ENCODE results near the gene KCNC2. TPM values are rescaled to one million over a fixed set of nuclear protein-coding genes. Genes with fewer than 3 reads are reported as not detected.
"Not testable (repeated sequence)": the region's sequence is repeated elsewhere in the genome, so short reads cannot be mapped to it uniquely, and the experiment has no call there.

The KCNC2 gene
- polyA plus RNA-seq, 1 donor from 2014 or later, result not detected

DNA sequence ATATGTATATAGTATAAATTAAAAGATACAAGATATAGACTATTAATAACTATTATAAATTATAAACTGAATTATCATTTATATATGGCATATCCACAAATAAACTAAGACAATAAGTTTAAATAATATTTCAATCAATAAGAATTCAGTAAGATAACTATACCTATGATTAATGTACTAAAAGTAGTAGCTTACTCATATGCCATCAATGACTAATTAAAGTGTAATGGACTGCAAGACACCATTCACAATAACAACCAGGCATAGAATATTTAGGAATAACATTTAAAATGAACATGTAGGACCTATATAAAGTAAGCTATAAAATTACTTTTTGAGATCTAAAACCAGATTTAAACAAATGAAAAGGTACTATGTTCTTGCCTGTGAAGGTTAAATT is 18.8 kb downstream of the KCNC2 start:
- Mint-ChIP-seq H3K4me1 (no peaks in the 10 kb centered on the region), H3K9me3 (peaks cover 0 to 3% (median 2%) of the 10 kb centered on the region in 3 donors), H3K36me3 (no peaks in the 10 kb centered on the region), H3K27ac (no peak overlapping the region), H3K4me3 (no peak overlapping the region), H3K27me3 (no peaks in the 10 kb centered on the region)

DNA sequence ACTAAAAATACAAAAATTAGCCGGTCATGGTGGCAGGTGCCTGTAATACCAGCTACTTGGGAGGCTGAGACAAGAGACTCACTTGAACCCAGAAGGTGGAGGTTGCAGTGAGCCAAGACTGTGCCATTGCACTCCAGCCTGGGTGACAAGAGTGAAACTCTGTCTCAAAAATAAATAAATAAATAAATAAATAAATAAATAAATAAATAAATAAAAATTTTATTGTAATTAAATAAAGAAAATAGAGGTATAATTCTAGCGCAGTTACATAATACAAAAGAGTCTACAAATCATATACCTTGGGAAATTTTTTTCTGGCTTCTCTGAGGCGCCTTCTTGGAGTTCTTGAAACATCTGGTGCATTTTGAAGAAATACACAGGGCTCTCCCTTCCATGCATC is 23.8 kb downstream of the KCNC2 start:
- not testable (repeated sequence) for H3K27ac Mint-ChIP-seq, H3K4me3 Mint-ChIP-seq, H3K36me3 Mint-ChIP-seq, H3K4me1 Mint-ChIP-seq, H3K27me3 Mint-ChIP-seq, H3K9me3 Mint-ChIP-seq

DNA sequence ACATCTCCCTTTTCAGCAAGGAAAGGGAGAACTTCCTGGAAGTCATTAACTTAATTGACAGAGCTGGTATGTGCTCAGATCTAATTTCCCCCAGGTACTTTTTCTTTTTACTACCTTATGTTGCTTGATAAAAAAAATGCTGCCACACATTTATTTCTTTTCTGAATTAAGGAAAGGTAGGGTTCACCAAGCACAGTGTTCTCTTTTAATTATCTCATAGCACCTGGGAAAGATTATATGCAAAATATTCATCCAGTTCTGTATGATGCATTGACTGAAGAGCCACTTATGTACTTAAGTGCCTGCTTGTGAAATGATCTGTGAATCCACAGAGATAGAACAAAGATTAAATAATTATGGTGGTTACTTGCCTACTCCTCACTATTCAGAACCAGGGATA is 25.1 kb downstream of the KCNC2 start:
- H3K9me3 Mint-ChIP-seq, result peaks cover 0 to 1% (median 0%) of the 10 kb centered on the region in 3 donors
- H3K4me1 Mint-ChIP-seq, result no peaks in the 10 kb centered on the region
- H3K27ac Mint-ChIP-seq, result no peak overlapping the region
- H3K36me3 Mint-ChIP-seq, result no peaks in the 10 kb centered on the region
- no peak overlapping the region for H3K4me3 Mint-ChIP-seq
- H3K27me3 Mint-ChIP-seq, result no peaks in the 10 kb centered on the region

DNA sequence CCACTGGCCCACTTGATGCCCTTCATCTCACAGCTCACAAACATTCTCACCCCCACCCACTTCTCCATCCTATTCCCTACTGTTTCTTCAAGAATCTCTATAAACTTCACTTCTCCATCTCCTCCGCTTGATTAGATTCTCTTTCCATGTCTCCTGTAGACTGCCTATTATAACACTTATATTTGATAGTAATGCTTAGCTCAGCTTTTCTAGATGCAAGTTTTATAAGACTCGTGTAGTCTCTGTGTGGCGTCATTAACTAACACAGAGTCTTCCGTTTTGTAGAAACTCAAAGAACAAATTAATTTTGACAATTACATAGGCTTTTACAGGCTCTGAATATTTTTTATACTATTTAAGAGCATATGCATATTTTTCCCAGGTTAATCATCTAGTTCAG is 25.7 kb downstream of the KCNC2 start:
- H3K36me3 Mint-ChIP-seq, result no peaks in the 10 kb centered on the region
- H3K27me3 Mint-ChIP-seq, result no peaks in the 10 kb centered on the region
- H3K27ac Mint-ChIP-seq, result no peak overlapping the region
- peaks cover 0 to 1% (median 0%) of the 10 kb centered on the region in 3 donors for H3K9me3 Mint-ChIP-seq
- H3K4me1 Mint-ChIP-seq, result no peaks in the 10 kb centered on the region
- H3K4me3 Mint-ChIP-seq, result no peak overlapping the region

DNA sequence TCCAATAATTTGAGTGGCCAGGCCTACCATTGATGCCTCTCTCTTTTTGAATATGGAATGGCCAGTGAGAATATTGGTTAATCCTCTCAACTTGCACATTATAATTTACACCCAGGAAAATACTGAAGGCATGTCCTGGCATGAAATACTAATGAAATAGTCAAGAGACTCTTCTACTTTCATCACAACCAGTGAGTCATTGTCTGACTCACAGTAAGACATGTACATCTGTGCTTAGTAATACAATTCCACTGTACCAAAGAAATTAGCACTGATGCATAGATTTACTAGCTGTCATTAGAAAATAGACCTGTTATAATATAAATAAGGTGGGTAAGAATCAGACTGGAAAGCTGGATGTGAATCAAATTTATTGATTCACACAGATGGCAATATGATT is 31.6 kb downstream of the KCNC2 start:
- H3K27me3 Mint-ChIP-seq, result no peaks in the 10 kb centered on the region
- H3K4me1 Mint-ChIP-seq, result no peaks in the 10 kb centered on the region
- no peak overlapping the region for H3K4me3 Mint-ChIP-seq
- H3K9me3 Mint-ChIP-seq, result peaks cover 0 to 2% (median 0%) of the 10 kb centered on the region in 3 donors
- H3K36me3 Mint-ChIP-seq, result no peaks in the 10 kb centered on the region
- no peak overlapping the region for H3K27ac Mint-ChIP-seq

DNA sequence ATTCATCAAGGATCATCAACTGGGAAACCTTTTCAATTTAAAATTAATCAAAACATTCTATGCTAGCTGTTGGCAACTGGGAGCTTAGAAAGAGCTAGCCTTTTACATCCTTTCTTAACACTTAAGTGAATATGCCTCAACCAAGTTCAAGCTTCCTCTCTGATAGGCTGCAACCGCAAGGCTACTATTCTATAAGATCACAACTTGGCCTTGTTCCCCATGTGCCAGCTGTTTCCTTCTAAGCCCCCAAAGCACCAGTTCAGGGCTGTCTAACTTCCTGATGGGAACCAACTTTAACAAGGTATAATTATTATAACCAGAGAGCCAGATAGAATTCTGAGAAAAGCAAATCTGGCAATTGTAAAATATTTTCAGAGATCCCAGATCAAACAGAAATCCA is 37.0 kb downstream of the KCNC2 start:
- Mint-ChIP-seq H3K9me3 (peaks cover 0 to 2% (median 0%) of the 10 kb centered on the region in 3 donors), H3K27ac (no peak overlapping the region), H3K36me3 (no peaks in the 10 kb centered on the region), H3K4me3 (no peak overlapping the region), H3K4me1 (peaks cover 0 to 5% (median 0%) of the 10 kb centered on the region in 3 donors), H3K27me3 (no peaks in the 10 kb centered on the region)

DNA sequence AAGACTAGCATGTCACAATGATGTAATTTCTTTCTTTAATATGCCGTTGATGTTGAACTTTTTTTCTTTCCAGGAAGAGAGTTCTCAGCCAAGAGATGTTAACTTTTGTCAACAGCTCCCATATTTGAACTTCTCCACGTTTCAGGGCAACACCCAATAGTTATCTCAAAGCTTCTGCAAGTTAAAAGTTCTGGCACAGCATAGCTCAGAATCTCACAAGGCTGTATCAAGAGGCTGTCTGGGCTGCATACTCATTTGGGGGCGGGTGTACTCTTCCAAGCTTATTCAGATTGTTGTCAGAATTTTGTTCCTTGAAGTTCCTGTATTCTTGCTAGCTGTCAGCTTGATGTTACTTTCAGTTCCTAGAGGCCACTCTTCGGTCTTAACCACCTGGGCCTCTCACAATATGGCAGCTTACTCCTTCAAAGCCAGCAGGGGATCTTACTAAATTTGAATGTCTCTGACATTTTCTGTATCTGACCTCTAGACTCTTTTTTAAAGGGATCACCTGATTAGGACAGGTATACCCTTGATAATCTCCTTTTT is 38.9 kb downstream of the KCNC2 start:
- H3K4me1 Mint-ChIP-seq, result peaks cover 0 to 5% (median 0%) of the 10 kb centered on the region in 3 donors
- H3K36me3 Mint-ChIP-seq, result no peaks in the 10 kb centered on the region
- no peak overlapping the region for H3K27ac Mint-ChIP-seq
- H3K27me3 Mint-ChIP-seq, result no peaks in the 10 kb centered on the region
- no peaks in the 10 kb centered on the region for H3K9me3 Mint-ChIP-seq
- no peak overlapping the region for H3K4me3 Mint-ChIP-seq

DNA sequence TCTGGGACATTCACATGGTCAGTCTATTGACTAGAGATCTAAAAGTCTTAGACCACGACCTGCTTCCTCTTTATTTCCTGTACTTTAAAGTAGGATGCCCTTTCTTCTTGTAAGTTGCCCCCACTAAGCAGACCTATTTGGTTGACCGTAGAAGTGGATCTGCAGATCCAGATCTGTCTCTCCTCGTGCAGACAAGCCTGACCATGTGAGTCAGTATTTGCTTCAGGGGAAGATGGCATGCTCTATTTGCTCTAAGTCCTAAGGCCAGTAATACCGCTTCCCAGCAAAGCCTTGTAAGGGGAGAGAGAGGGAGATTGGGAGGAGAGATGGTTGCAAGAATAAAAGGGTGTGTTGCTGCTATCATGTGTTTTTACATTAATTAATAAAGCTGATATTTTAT is 46.8 kb downstream of the KCNC2 start:
- Mint-ChIP-seq H3K4me3 (no peak overlapping the region), H3K4me1 (no peaks in the 10 kb centered on the region), H3K9me3 (peaks cover 0 to 4% (median 0%) of the 10 kb centered on the region in 3 donors), H3K36me3 (no peaks in the 10 kb centered on the region), H3K27ac (no peak overlapping the region), H3K27me3 (no peaks in the 10 kb centered on the region)

DNA sequence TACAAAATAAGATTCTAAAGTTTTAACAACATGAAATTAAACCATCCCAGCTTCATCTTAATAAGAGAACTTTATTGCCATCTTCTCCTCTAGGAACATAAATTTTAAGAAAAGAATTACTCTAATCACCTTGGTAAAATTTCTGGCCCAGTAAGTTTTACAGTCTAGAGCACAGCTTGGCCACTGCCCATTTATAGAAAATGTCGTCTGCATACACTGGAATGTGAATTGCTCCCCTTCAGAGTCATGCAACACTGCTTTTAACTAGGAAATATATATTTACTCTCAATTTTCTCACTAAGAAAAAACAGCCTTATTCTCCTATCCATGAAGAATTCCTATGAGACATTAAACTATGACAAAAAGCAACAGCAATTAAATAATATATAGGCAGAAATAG is 48.2 kb downstream of the KCNC2 start:
- Mint-ChIP-seq H3K27me3 (no peaks in the 10 kb centered on the region), H3K4me3 (no peak overlapping the region), H3K27ac (no peak overlapping the region), H3K36me3 (no peaks in the 10 kb centered on the region), H3K4me1 (no peaks in the 10 kb centered on the region), H3K9me3 (peaks cover 0 to 4% (median 0%) of the 10 kb centered on the region in 3 donors)

DNA sequence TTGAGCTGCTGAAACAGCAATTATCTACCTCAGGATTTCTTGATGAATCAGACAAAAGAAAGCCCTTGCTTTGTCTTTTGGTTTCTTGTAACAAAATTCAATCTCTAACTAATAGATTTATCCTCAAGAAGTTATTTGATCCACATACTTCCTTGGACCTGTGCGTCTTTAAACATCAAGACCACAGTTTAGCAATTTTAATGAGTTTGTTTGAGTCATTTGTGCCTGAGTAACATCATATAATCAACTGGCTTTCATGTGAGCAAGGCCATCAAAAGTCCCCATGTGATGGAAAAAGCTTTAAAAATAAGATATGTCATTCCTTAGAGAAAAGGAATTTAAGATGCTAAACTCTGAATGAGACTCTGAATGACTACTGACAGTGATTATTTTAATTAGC is 52.3 kb downstream of the KCNC2 start:
- H3K9me3 Mint-ChIP-seq, result no peaks in the 10 kb centered on the region
- H3K27ac Mint-ChIP-seq, result no peak overlapping the region
- no peaks in the 10 kb centered on the region for H3K4me1 Mint-ChIP-seq
- H3K27me3 Mint-ChIP-seq, result no peaks in the 10 kb centered on the region
- H3K36me3 Mint-ChIP-seq, result no peaks in the 10 kb centered on the region
- no peak overlapping the region for H3K4me3 Mint-ChIP-seq

DNA sequence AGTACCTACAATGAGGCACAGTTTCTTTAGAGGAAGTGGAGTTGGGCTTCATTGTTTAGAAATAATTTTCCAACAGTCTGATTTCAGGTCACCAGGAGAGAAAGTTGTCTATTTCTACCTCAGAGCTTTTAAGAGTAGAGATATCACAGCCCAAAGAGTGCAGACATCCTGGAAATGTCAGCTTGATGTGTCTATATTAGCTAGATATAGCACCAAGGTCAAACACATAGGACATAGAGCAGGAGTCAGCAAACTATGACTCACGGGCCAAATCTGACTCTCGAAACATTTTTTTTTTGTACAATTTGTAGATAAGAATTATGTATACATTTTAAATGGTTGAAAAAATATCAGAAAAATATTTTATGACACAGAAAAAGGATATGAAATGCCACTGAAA is 53.7 kb downstream of the KCNC2 start:
- Mint-ChIP-seq H3K36me3 (no peaks in the 10 kb centered on the region), H3K9me3 (no peaks in the 10 kb centered on the region), H3K27me3 (no peaks in the 10 kb centered on the region), H3K4me3 (no peak overlapping the region), H3K4me1 (no peaks in the 10 kb centered on the region), H3K27ac (no peak overlapping the region)

DNA sequence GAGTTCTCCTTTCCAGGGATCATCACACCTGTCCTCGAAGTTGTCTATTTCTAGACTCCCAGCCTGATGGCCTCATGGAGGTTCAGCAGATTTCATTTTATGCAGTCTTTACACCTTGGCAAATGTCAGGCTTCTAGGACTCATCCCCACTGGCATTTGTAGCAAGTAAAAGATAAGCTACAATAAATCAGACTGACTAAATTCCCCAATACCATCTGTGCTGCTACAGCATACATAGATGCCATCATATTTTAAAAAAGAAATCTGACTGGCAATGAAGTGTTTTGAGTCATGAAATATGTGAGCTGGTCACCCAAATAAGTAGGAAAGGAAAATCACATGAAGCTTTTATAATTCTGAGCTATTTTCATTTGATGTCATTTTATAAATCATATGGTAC is 55.3 kb downstream of the KCNC2 start:
- Mint-ChIP-seq H3K27ac (no peak overlapping the region), H3K4me3 (no peak overlapping the region), H3K27me3 (no peaks in the 10 kb centered on the region), H3K4me1 (no peaks in the 10 kb centered on the region), H3K36me3 (no peaks in the 10 kb centered on the region), H3K9me3 (no peaks in the 10 kb centered on the region)

DNA sequence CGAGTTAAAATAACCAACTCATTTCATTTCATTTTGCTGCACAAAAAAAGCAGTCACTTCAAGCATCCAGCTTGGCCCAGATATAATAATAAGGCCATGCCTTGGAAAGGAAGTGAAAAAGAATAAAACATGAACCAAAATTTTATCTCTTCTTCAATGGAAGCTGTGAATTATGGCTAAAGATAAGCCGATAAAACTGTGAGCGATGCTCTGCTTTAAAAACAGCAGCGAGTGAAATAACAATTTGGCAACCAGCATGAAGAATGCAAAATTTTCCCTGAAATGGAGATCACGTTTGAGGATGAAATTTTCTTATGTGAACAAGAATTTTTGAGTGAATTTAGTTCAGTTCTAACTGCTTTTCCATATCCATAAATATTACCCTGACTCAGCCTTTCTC is 70.4 kb downstream of the KCNC2 start:
- no peaks in the 10 kb centered on the region for H3K4me1 Mint-ChIP-seq
- H3K9me3 Mint-ChIP-seq, result peaks cover 0 to 5% (median 0%) of the 10 kb centered on the region in 3 donors
- no peaks in the 10 kb centered on the region for H3K36me3 Mint-ChIP-seq
- H3K27ac Mint-ChIP-seq, result no peak overlapping the region
- no peak overlapping the region for H3K4me3 Mint-ChIP-seq
- H3K27me3 Mint-ChIP-seq, result no peaks in the 10 kb centered on the region

DNA sequence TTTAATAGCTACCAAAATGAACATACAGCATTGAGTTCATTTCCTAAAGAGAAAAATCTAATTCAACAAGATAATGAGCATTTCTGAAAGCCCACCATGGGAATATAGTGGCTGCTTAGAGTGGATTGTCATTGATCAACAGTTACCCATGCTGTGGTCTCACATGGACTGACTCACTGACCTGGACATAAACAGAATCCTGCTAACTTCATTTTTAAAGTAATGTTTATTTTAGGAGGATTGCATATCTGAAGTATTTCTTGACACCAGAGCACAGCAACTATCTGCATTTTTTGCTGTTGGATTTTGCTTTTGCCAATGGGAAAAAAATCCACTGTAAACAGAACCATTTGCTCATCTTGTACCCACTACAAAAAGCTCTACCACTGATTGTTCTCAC is 71.7 kb downstream of the KCNC2 start:
- H3K4me1 Mint-ChIP-seq, result no peaks in the 10 kb centered on the region
- no peak overlapping the region for H3K27ac Mint-ChIP-seq
- H3K36me3 Mint-ChIP-seq, result no peaks in the 10 kb centered on the region
- H3K9me3 Mint-ChIP-seq, result peaks cover 0 to 5% (median 0%) of the 10 kb centered on the region in 3 donors
- H3K27me3 Mint-ChIP-seq, result no peaks in the 10 kb centered on the region
- no peak overlapping the region for H3K4me3 Mint-ChIP-seq

DNA sequence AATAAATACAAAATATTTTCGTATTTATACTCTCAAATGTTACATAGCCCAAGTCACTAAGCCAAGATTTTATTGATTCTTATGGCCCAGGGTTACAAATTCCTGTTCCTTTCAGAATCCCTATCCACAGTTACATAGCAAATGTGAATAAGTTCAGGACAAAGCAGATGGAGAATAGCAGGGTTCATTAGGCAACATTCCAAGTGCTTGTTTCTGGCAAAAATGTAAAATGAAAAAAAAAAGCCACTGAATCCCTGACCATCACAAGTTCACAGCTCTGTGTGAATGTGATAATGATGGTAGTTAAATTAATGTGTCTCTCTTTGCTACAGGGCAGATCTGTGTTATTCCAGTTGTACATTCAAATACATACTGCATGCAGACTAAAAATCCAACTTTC is 74.6 kb downstream of the KCNC2 start:
- no peaks in the 10 kb centered on the region for H3K27me3 Mint-ChIP-seq
- H3K4me1 Mint-ChIP-seq, result no peaks in the 10 kb centered on the region
- no peak overlapping the region for H3K4me3 Mint-ChIP-seq
- no peak overlapping the region for H3K27ac Mint-ChIP-seq
- H3K9me3 Mint-ChIP-seq, result peaks cover 0 to 5% (median 0%) of the 10 kb centered on the region in 3 donors
- no peaks in the 10 kb centered on the region for H3K36me3 Mint-ChIP-seq

DNA sequence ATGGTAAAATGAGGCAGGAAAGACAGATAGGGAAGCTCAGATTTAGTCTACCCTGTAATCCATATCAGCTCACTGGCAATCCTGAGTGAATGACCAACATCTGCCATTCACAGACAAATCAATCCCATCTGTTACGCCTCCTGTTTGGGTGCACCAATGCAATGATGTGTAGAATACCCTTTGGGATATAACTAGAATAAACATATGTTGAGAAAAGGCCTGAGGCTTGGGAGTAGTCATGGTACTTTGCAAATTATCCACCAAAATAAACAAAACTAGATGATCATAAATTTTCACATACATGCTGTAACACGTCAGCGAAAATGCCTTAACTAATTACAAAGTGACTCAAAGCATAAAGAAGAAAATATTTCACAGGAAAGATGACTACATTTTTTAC is 78.8 kb downstream of the KCNC2 start:
- no peak overlapping the region for H3K27ac Mint-ChIP-seq
- H3K27me3 Mint-ChIP-seq, result no peaks in the 10 kb centered on the region
- H3K4me3 Mint-ChIP-seq, result no peak overlapping the region
- no peaks in the 10 kb centered on the region for H3K4me1 Mint-ChIP-seq
- no peaks in the 10 kb centered on the region for H3K9me3 Mint-ChIP-seq
- H3K36me3 Mint-ChIP-seq, result no peaks in the 10 kb centered on the region

DNA sequence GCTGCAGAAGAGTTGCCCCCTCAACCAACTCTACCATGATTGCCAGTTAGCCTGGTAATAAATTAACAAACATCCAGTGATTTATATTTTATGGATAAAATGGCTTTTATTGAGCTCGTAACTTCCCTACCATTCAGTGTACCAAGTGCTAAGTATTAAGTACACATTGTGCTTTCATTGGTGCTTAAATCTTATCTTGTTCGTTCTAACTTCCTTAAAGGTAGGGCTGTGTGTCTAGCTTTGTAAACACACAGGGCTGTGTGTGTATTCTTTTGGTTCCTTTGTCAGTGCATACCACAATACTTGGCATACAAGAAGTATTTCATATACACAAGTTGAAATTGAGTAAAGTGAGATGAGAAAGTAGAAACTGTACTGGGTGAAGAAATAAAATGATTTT is 80.4 kb downstream of the KCNC2 start:
- Mint-ChIP-seq H3K27me3 (no peaks in the 10 kb centered on the region), H3K36me3 (no peaks in the 10 kb centered on the region), H3K4me3 (no peak overlapping the region), H3K4me1 (no peaks in the 10 kb centered on the region), H3K9me3 (no peaks in the 10 kb centered on the region), H3K27ac (no peak overlapping the region)
